Heart left ventricle (tissue), 16 donors: ENCODE results near the gene CHD5. TPM values are rescaled to one million over a fixed set of nuclear protein-coding genes. Genes with fewer than 3 reads are reported as not detected.

Experiments
- ATAC-seq, 4 donors: fragments of 200-7000 bp; cut with Tn5 transposase; one replicate each; pipeline ENCODE4 v1.9.1; 2020 to 2022; ENCODE audit warnings: moderate library complexity in 4 of 4, mild to moderate bottlenecking in 3 of 4, moderate number of reproducible peaks in 1 of 4
- DNase-seq, 5 donors: peaks; one replicate each; pipeline ENCODE4 v3.0.0-alpha.2; 2020
- H3K27ac ChIP-seq, 12 donors: fragments of 200-600 bp; sonication (generic) in 4 of 12; one replicate each; pipeline versions ENCODE4 v1.5.0 to v1.8.0; 2016 to 2022; ENCODE audit warnings: mild to moderate bottlenecking in 2 of 12
- H3K27me3 ChIP-seq, 9 donors: fragments of 200-600 bp; sonication (generic) in 2 of 9; one replicate each; pipeline versions ENCODE4 v1.5.1 to v1.8.0; 2016 to 2022; ENCODE audit warnings: mild to moderate bottlenecking in 3 of 9
- H3K36me3 ChIP-seq, 9 donors: fragments of 200-600 bp; sonication (generic) in 2 of 9; one replicate each; pipeline versions ENCODE4 v1.5.0 to v1.8.0; 2018 to 2022; ENCODE audit warnings: mild to moderate bottlenecking in 2 of 9
- H3K4me1 ChIP-seq, 12 donors: fragments of 200-600 bp; sonication (generic) in 4 of 12; one replicate each; pipeline versions ENCODE4 v1.5.0 to v1.8.0; 2016 to 2022; ENCODE audit warnings: mild to moderate bottlenecking in 3 of 12
- H3K4me3 ChIP-seq, 12 donors: fragments of 200-600 bp; sonication (generic) in 4 of 12; one replicate each; pipeline versions ENCODE4 v1.5.0 to v1.8.0; 2017 to 2022; ENCODE audit warnings: mild to moderate bottlenecking in 9 of 12, moderate library complexity in 4 of 12
- H3K9me3 ChIP-seq, 12 donors: fragments of 200-600 bp; sonication (generic) in 4 of 12; one replicate each; pipeline versions ENCODE4 v1.5.0 to v1.8.0; 2016 to 2022; ENCODE audit warnings: mild to moderate bottlenecking in 1 of 12
- POLR2A ChIP-seq, 2 donors: fragments of 450-650 bp; IDR thresholded peaks; one replicate each; pipeline ENCODE4 v1.6.1; 2017; ENCODE audit warnings: antibody characterized with exemption in 2 of 2, mild to moderate bottlenecking in 2 of 2, moderate library complexity in 2 of 2
- WGBS, 4 donors: extraction: QIAGEN DNeasy Blood & Tissue Kit in 2 of 4; methylation state at CpG; one replicate each; pipeline versions ENCODE4 v1.1.5 to v1.1.7; 2013 to 2018; 5-methylcytosine and 5-hydroxymethylcytosine counted together
- intact Hi-C, 10 donors: fragments of 100-400 bp; cut with DNase I; formaldehyde crosslinking; loops; one replicate each; pipeline versions ENCODE4 v1.11.1 to v1.14.2; 2022
- polyA plus RNA-seq, 2 donors: library from polyadenylated mRNA; stranded (reverse); fragments of 200-250 nt; gene quantifications; one replicate each; pipeline ENCODE4 v1.2.3, GENCODE V29; 2013
- total RNA-seq, 9 donors: library from RNA; depleted of rRNA in 2 of 9; stranded (reverse); fragments of >200 nt in 2 of 9; fragmentation: NEBNext Ultra II Directional in 3 of 9; extraction: Animal tissue kit (Norgen Biotek cat#: 25700) in 3 of 9; gene quantifications; one replicate each; pipeline versions ENCODE4 v1.1.0 to v1.2.4, GENCODE V29; 2016 to 2023
- TF ChIP-seq, protein P1 (sequence below), 12 donors: fragments of 200-600 bp; sonication (generic) in 4 of 12; IDR thresholded peaks; one replicate each; pipeline versions ENCODE4 v1.5.0 to v1.8.0; 2018 to 2022; ENCODE audit warnings: antibody characterized with exemption in 12 of 12, mild to moderate bottlenecking in 5 of 12
- donor health status: ischemic (EF 13 %, LVEDD 7.1; RV severe dilation, severe dysfunction).
- donor health status: healthy with polysubstance abuse.
- donor health status: DM: no; HTN: yes; CAD: no.
- donor health status: DM: no; HTN: no; CAD: no.
- donor health status: ischemic (EF 25% LVEDD 6.9; RV normal size, moderate dysfunction).
- donor health status: ischemic (EF 25% LVEDD 5.7; RV mildly dilated, moderate dysfunction).
- donor health status: healthy.
- donor health status: DM: yes; HTN: yes; CAD: no.
- donor health status: ischemic (EF 35%, LVEDD 5.7; RV mildly dilated, moderate dysfunction).
- donor health status: nonischemic (EF 11% LVEDD 7.7; RV severe dilation, severe dysfunction).
- donor health status: DM: yes; HTN: yes; CAD: no.
- donor health status: PGD.
- donor health status: ischemic (EF 29% LVEDD 5.4; RV normal size, mild dysfunction).
- donor health status: nonischemic (EF 23%, LVEDD 6.1; RV moderate dilation, normal function).

CHD5 gene
- total and polyA plus RNA-seq, 11 donors: 0.07 to 1.3 (median 0.22) TPM; not detected in 2

DNA sequence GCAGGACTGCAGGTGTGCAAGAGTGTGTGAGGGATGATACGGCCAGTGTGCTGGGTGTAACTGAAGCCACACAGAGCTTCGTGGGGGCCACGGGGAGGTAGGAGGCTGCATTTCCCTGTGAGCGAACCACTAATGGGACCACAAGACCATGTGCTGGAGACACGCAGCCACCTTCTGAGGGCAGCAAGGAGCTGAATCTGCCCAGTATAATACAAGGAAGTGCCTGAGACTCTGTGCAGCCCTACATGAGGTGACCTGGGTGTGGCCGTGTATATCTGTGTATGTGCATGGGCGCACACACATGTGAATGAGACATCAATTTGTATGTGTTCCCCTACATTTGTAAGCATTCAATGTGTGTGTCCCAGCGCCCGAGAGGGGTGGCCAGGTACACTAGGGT lies 50.8 kb downstream of the CHD5 start:
- Histone ChIP-seq H3K4me3 (no peak overlapping the region), H3K9me3 (peaks cover 0 to 12% (median 0%) of the 10 kb centered on the region in 12 donors), H3K4me1 (peaks cover 0 to 12% (median 0%) of the 10 kb centered on the region in 12 donors), H3K36me3 (no peaks in the 10 kb centered on the region), H3K27me3 (peaks cover 0 to 27% (median 0%) of the 10 kb centered on the region in 9 donors), H3K27ac (no peak overlapping the region)
- no peak for ATAC-seq
- DNase-seq: peak in 2 of 5 donors; percentile 1 to 25
- no peak for TF ChIP-seq POLR2A (IDR thresholded peaks at IDR 0.05)
- TF ChIP-seq, protein P1, sequence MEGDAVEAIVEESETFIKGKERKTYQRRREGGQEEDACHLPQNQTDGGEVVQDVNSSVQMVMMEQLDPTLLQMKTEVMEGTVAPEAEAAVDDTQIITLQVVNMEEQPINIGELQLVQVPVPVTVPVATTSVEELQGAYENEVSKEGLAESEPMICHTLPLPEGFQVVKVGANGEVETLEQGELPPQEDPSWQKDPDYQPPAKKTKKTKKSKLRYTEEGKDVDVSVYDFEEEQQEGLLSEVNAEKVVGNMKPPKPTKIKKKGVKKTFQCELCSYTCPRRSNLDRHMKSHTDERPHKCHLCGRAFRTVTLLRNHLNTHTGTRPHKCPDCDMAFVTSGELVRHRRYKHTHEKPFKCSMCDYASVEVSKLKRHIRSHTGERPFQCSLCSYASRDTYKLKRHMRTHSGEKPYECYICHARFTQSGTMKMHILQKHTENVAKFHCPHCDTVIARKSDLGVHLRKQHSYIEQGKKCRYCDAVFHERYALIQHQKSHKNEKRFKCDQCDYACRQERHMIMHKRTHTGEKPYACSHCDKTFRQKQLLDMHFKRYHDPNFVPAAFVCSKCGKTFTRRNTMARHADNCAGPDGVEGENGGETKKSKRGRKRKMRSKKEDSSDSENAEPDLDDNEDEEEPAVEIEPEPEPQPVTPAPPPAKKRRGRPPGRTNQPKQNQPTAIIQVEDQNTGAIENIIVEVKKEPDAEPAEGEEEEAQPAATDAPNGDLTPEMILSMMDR (IDR thresholded peaks at IDR 0.05): no peak
- intact Hi-C loops: no loop called here
- WGBS, 4 donors: 82 to 96% (median 86%) methylated on average over 8 to 9 of the region's 9 CpGs

DNA sequence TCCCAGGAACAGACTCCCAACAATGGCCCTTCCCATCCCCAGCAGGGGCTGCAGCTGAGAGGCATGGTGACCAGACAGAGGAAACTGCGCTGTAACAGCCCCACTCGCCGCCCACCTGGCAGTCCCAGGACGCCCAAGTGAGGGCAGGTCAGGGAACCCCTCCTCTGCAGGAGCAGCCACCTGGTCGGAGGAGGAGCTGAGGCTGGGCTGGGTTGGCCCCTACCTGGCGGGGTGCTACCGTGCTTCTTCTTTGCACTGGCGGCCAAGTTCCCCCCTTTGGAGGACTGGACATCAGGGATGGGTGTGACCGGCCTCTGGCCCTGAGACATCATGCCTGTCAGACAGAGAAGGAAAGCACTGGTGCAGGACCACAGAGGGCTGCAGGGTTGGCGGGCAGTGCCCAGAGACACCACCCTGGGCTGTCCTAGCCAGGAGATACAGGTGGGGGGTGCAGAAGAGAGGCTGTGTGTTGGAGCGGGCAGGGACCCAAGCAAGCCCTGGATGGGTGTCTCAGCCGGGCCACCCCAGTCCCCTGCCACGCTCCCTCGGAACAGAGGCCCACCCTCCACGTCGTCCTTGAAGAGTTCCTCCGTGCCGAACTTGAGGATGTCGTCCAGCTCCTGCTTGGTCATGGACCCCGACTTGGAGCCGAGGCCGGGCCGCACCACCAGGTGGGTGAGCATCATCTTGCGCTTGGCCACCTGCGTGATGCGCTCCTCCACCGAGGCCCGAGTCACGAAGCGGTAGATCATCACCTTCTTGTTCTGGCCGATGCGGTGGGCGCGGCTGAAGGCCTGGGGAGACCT lies 51.6 kb downstream of the CHD5 start:
- intact Hi-C loops: no loop called here
- H3K27me3 ChIP-seq: peaks cover 0 to 26% (median 0%) of the 10 kb centered on the region in 9 donors
- peaks cover 0 to 12% (median 0%) of the 10 kb centered on the region in 12 donors for H3K4me1 ChIP-seq
- 92 to 94% (median 94%) methylated on average over 22 to 34 of the region's 34 CpGs for WGBS, 4 donors
- H3K4me3 ChIP-seq: no peak overlapping the region
- ATAC-seq: no peak
- peaks cover 0 to 12% (median 0%) of the 10 kb centered on the region in 12 donors for H3K9me3 ChIP-seq
- peak in 3 of 5 donors; percentile 23 to 61 (median 25) for DNase-seq
- no peaks in the 10 kb centered on the region for H3K36me3 ChIP-seq
- no peak for TF ChIP-seq POLR2A (IDR thresholded peaks at IDR 0.05)
- TF ChIP-seq, protein P1 (IDR thresholded peaks at IDR 0.05): no peak
- H3K27ac ChIP-seq: no peak overlapping the region

DNA sequence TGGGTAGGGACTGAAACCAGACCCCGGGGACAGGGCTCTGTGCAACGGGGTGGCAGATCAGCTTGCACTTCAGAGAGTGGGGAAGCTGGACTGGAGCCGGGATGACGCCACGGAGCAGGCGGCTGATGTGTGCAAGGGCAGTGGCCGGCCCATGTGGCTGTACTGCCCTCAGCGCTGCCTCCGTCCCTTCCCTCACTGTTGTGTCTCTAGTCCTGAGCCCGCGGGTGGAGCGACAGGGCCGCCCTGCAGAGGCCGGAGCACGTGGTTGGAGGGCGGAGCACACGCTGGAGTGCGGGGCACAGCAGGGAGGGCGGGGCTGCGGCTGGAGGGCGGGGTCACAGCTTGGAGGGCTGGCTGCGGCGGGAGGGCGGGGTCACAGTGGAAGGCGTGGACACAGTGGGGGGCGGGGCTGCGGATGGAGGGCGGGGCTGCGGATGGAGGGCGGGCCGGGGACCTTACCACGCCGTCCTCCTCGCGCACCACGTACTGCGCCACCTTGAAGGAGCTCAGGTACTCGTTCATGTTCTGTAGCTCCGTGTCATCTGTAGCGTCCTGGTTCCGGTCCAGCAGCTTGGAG lies 52.4 kb downstream of the CHD5 start:
- intact Hi-C loops: no loop called here
- DNase-seq (peak; percentile 60 to 90 (median 79)), ATAC-seq (peak; percentile 68 to 94 (median 90))
- no peak overlapping the region for H3K27ac ChIP-seq
- 12 to 21% (median 16%) methylated on average over 6 to 41 of the region's 41 CpGs for WGBS, 4 donors
- TF ChIP-seq, protein P1 (IDR thresholded peaks at IDR 0.05): no peak
- no peak for TF ChIP-seq POLR2A (IDR thresholded peaks at IDR 0.05)
- peaks cover 0 to 26% (median 0%) of the 10 kb centered on the region in 9 donors for H3K27me3 ChIP-seq
- peaks cover 0 to 12% (median 0%) of the 10 kb centered on the region in 12 donors for H3K9me3 ChIP-seq
- no peaks in the 10 kb centered on the region for H3K36me3 ChIP-seq
- H3K4me1 ChIP-seq: peaks cover 0 to 12% (median 0%) of the 10 kb centered on the region in 12 donors
- peak overlapping the region in 5 of 12 donors; percentile 7 to 37 (median 13) for H3K4me3 ChIP-seq

DNA sequence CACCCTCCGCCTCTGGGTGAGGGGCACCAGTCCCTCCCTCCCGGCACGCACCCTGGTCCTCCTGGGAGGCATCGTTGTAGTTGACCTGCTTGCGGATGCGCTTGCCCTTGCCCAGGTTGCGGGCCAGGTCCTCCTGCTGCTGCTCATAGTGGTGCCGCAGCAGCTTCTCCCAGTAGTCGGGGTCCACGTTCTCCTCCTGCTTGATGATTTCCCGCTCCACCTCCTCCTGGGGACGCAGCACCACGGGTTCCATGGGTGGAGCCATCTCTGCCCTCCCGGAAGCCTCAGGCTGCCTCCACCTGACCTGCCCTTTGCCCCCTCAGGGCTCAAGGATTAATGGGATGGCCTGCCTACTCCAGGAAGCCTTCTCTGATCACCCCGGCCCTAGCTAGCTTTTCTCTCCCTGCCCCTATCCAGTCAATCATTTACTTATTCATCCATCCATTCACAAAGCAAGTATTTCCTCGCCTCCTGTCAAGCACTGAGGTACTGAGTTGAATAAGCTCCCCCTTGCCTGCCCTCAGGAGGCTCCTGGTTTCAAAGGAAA lies 53.5 kb downstream of the CHD5 start:
- Histone ChIP-seq H3K36me3 (no peaks in the 10 kb centered on the region), H3K9me3 (peaks cover 0 to 2% (median 0%) of the 10 kb centered on the region in 12 donors), H3K27ac (no peak overlapping the region), H3K4me1 (peaks cover 0 to 12% (median 0%) of the 10 kb centered on the region in 12 donors), H3K27me3 (peaks cover 0 to 26% (median 0%) of the 10 kb centered on the region in 9 donors), H3K4me3 (no peak overlapping the region)
- WGBS, 4 donors: 90 to 92% (median 90%) methylated on average over 16 of the region's 16 CpGs
- intact Hi-C loops: no loop called here
- DNase-seq: peak in 3 of 5 donors; percentile 4 to 37 (median 22)
- TF ChIP-seq, protein P1 (IDR thresholded peaks at IDR 0.05): no peak
- no peak for ATAC-seq
